Liver (tissue), 9 donors: ENCODE results near the gene ITM2C. TPM values are rescaled to one million over a fixed set of nuclear protein-coding genes. Genes with fewer than 3 reads are reported as not detected.
A peak's percentile ranks its signal among the peaks of the same experiment; 100 is the strongest.

Experiments
- DNase-seq: peaks from one replicate; pipeline ENCODE4 v3.0.0-alpha.2; 2017; ENCODE audit warnings: low spot score
- H3K27ac ChIP-seq, 2 donors: one replicate each; pipeline ENCODE4 v1.7.0; 2013; ENCODE audit warnings: inconsistent platforms in 2 of 2, low read length in 2 of 2, control low read depth in 1 of 2, low read depth in 1 of 2, mild to moderate bottlenecking in 1 of 2
- H3K27me3 ChIP-seq, 4 donors: one replicate each; pipeline versions ENCODE4 v1.6.1 to v1.7.0; 2013; ENCODE audit warnings: low read length in 3 of 4, inconsistent platforms in 1 of 4, mild to moderate bottlenecking in 1 of 4, moderate library complexity in 1 of 4; ENCODE audit not compliant: control insufficient read depth in 4 of 4, insufficient read depth in 4 of 4
- H3K36me3 ChIP-seq, 4 donors: one replicate each; pipeline versions ENCODE4 v1.6.1 to v1.7.0; 2013; ENCODE audit warnings: low read length in 3 of 4, mild to moderate bottlenecking in 3 of 4, low read depth in 1 of 4, moderate library complexity in 1 of 4; ENCODE audit not compliant: control insufficient read depth in 4 of 4, insufficient read depth in 3 of 4
- H3K4me1 ChIP-seq, 4 donors: one replicate each; pipeline versions ENCODE4 v1.6.1 to v1.7.0; 2013; ENCODE audit warnings: low read length in 3 of 4, mild to moderate bottlenecking in 3 of 4, moderate library complexity in 1 of 4; ENCODE audit not compliant: control insufficient read depth in 4 of 4, insufficient read depth in 4 of 4
- H3K4me3 ChIP-seq, 3 donors: one replicate each; pipeline versions ENCODE4 v1.6.1 to v1.7.0; 2013; ENCODE audit warnings: low read length in 3 of 3, control low read depth in 1 of 3, low read depth in 1 of 3, mild to moderate bottlenecking in 1 of 3
- H3K9ac ChIP-seq, 2 donors: one replicate each; pipeline ENCODE4 v1.7.0; 2013; ENCODE audit warnings: low read length in 2 of 2, mild to moderate bottlenecking in 2 of 2, moderate library complexity in 2 of 2, control low read depth in 1 of 2, low read depth in 1 of 2
- H3K9me3 ChIP-seq, 4 donors: one replicate each; pipeline versions ENCODE4 v1.6.1 to v1.7.0; 2013; ENCODE audit warnings: low read length in 3 of 4; ENCODE audit not compliant: control insufficient read depth in 4 of 4
- ATF3 ChIP-seq: IDR thresholded peaks from 2 replicates; pipeline ENCODE4 v1.6.1; 2016; ENCODE audit warnings: antibody characterized with exemption
- CTCF ChIP-seq: fragments of 150-350 bp; IDR thresholded peaks from 2 replicates; pipeline ENCODE4 v1.5.1; 2017; ENCODE audit warnings: improper control_type of control experiment, low read depth, low read length; ENCODE audit not compliant: missing input control
- EGR1 ChIP-seq, 2 donors: IDR thresholded peaks; 2 replicates each; pipeline ENCODE4 v1.6.1; 2016 to 2018; ENCODE audit warnings: antibody characterized with exemption in 2 of 2, low read depth in 2 of 2
- FOXA1 ChIP-seq: IDR thresholded peaks from 2 replicates; pipeline ENCODE4 v1.6.1; 2016; ENCODE audit warnings: antibody characterized with exemption
- FOXA2 ChIP-seq: IDR thresholded peaks from 2 replicates; pipeline ENCODE4 v1.6.1; 2016; ENCODE audit warnings: antibody characterized with exemption
- GABPA ChIP-seq, 2 donors: IDR thresholded peaks in 1 of 2; conservative IDR thresholded peaks in 1 of 2; 2 replicates each; pipeline ENCODE4 v1.6.1; 2016; ENCODE audit warnings: antibody characterized with exemption in 2 of 2, mild to moderate bottlenecking in 1 of 2, moderate library complexity in 1 of 2
- HNF4A ChIP-seq, 2 donors: conservative IDR thresholded peaks; 2 replicates each; pipeline ENCODE4 v1.6.1; 2016; ENCODE audit warnings: antibody characterized with exemption in 2 of 2, mild to moderate bottlenecking in 2 of 2
- HNF4G ChIP-seq: IDR thresholded peaks from 2 replicates; pipeline ENCODE4 v1.6.1; 2016; ENCODE audit warnings: antibody characterized with exemption
- JUND ChIP-seq, 2 donors: IDR thresholded peaks; 2 replicates each; pipeline ENCODE4 v1.6.1; 2016; ENCODE audit warnings: antibody characterized with exemption in 2 of 2
- NR2F2 ChIP-seq: IDR thresholded peaks from 2 replicates; pipeline ENCODE4 v1.6.1; 2016; ENCODE audit warnings: antibody characterized with exemption
- RAD21 ChIP-seq, 2 donors: IDR thresholded peaks; 2 replicates each; pipeline ENCODE4 v1.6.1; 2016; ENCODE audit warnings: antibody characterized with exemption in 2 of 2, mild to moderate bottlenecking in 2 of 2
- REST ChIP-seq: IDR thresholded peaks from 2 replicates; pipeline ENCODE4 v1.6.1; 2016; ENCODE audit warnings: antibody characterized with exemption, mild to moderate bottlenecking
- RXRA ChIP-seq, 2 donors: IDR thresholded peaks; 2 replicates each; pipeline ENCODE4 v1.6.1; 2017 to 2018; ENCODE audit warnings: antibody characterized with exemption in 2 of 2, mild to moderate bottlenecking in 1 of 2
- SP1 ChIP-seq: IDR thresholded peaks from 2 replicates; pipeline ENCODE4 v1.6.1; 2018; ENCODE audit warnings: antibody characterized with exemption, mild to moderate bottlenecking
- TAF1 ChIP-seq: conservative IDR thresholded peaks from 2 replicates; pipeline ENCODE4 v1.6.1; 2016; ENCODE audit warnings: antibody characterized with exemption, mild to moderate bottlenecking
- YY1 ChIP-seq: IDR thresholded peaks from 2 replicates; pipeline ENCODE4 v1.6.1; 2016; ENCODE audit warnings: antibody characterized with exemption, mild to moderate bottlenecking
- ZBTB33 ChIP-seq: IDR thresholded peaks from 2 replicates; pipeline ENCODE4 v1.6.1; 2016; ENCODE audit warnings: antibody characterized with exemption
- WGBS: extraction: QIAGEN DNeasy Blood & Tissue Kit; methylation state at CpG from one replicate; pipeline ENCODE4 v1.1.7; 2013; 5-methylcytosine and 5-hydroxymethylcytosine counted together
- polyA plus RNA-seq, 2 donors: library from polyadenylated mRNA; stranded (reverse) in 1 of 2; unstranded in 1 of 2; fragments of 200-250 nt in 1 of 2; fragments of >200 nt in 1 of 2; fragmentation: Nextera tagmentation in 1 of 2; extraction: Ambion mirVana in 1 of 2; gene quantifications; one replicate each; pipeline versions ENCODE4 v1.2.1 to v1.2.3, GENCODE V29; 2013 to 2015
- total RNA-seq, 2 donors: library from RNA; depleted of rRNA; stranded (reverse); fragments of >200 nt; gene quantifications; one replicate each; pipeline ENCODE4 v1.2.3, GENCODE V29; 2014
- TF ChIP-seq, protein P1 (sequence below): IDR thresholded peaks from 2 replicates; pipeline ENCODE4 v1.6.1; 2016; ENCODE audit warnings: antibody characterized with exemption
- donor health status: healthy.
- donor health status: healthy.
- donor health status: healthy.
- donor health status: healthy.
- donor health status: healthy.

Gene ITM2C
- total and polyA plus RNA-seq, 4 donors, result 13.6 to 45.2 (median 27.6) TPM

DNA sequence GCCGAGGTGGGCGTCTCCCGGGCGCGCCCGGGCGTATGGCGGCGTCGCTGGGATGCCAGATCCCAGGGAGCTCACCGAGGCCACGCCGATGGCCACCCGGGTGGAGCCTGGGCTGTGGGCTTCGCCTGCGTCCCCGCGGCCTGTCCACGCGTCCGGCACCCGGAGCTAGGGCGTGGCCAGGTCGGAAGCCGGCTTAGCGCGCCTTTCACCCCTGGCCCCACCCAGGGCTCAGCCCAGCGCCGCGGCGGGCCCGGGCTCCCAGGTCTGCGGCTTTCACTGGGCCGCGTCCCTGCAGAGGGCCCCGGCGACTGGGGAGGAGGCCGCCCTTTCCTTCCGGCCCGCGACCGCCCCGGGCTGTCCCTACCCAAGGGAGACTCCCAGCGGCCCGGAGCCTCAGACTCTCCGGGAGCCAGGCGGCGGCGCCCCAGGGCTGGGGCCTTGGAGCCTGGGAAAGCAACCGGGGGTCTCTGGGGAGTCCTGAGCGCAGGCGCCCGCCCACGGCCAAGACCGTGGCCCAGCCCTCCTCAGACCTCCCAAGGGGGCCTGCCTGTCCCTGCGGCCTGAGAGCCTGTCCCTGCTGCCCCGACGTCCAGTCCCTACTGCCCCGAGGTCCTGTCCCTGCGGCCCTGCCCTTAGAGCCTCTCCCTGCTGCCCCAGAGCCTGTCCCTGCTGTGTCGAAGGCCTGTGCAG is 36.3 kb upstream of the ITM2C start:
- peaks cover 0 to 12% (median 4%) of the 10 kb centered on the region in 4 donors for H3K27me3 ChIP-seq
- WGBS, result 15% methylated on average over 61 of the region's 61 CpGs
- no peak overlapping the region for H3K27ac ChIP-seq
- DNase-seq, result no peak
- peaks cover 2 to 10% (median 7%) of the 10 kb centered on the region in 4 donors for H3K4me1 ChIP-seq
- peaks cover 0 to 6% (median 5%) of the 10 kb centered on the region in 4 donors for H3K9me3 ChIP-seq
- peak overlapping the region in 1 of 3 donors; percentile 45 for H3K4me3 ChIP-seq
- no peak for TF ChIP-seq FOXA1
- TF ChIP-seq HNF4A (conservative IDR thresholded peaks at IDR 0.05), result no peak
- TF ChIP-seq RAD21 (IDR thresholded peaks at IDR 0.05), result no peak
- TF ChIP-seq TAF1, result no peak
- TF ChIP-seq YY1, result no peak
- TF ChIP-seq GABPA (IDR thresholded peaks at IDR 0.05 in 1 of 2, conservative IDR thresholded peaks at IDR 0.05 in 1 of 2), result no peak
- no peak for TF ChIP-seq HNF4G
- no peak for TF ChIP-seq REST
- TF ChIP-seq RXRA (IDR thresholded peaks at IDR 0.05), result no peak
- no peak for TF ChIP-seq CTCF
- no peak for TF ChIP-seq SP1
- no peak for TF ChIP-seq EGR1 (IDR thresholded peaks at IDR 0.05; ENCODE audit: low read depth in 2 of 2)
- no peak for TF ChIP-seq NR2F2
- TF ChIP-seq, protein P1, sequence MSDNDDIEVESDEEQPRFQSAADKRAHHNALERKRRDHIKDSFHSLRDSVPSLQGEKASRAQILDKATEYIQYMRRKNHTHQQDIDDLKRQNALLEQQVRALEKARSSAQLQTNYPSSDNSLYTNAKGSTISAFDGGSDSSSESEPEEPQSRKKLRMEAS, result no peak
- no peak for TF ChIP-seq JUND (IDR thresholded peaks at IDR 0.05)
- TF ChIP-seq ATF3, result no peak
- no peak for TF ChIP-seq ZBTB33
- no peak for TF ChIP-seq FOXA2
- no peaks in the 10 kb centered on the region for H3K36me3 ChIP-seq
- no peak overlapping the region for H3K9ac ChIP-seq
